MM.1S (cell line): ENCODE results near the gene PARP8.

Experiments
- DNase-seq: peaks from one replicate; pipeline ENCODE4 v3.0.0-alpha.2; 2015
- H2AFZ ChIP-seq: fragments of 300-600 bp; sonication (generic); 2 replicates; pipeline ENCODE4 v1.6.0; 2016; ENCODE audit warnings: antibody characterized with exemption, low read length
- H3F3A ChIP-seq: fragments of 300-600 bp; sonication (generic); 2 replicates; pipeline ENCODE4 v1.6.1; 2016; ENCODE audit warnings: mild to moderate bottlenecking, antibody characterized with exemption, low read length, moderate library complexity, mixed read lengths; ENCODE audit not compliant: insufficient read depth
- H3K27ac ChIP-seq: fragments of 300-600 bp; sonication (generic); 2 replicates; pipeline ENCODE4 v1.5.1; 2016; ENCODE audit warnings: mild to moderate bottlenecking, low read length
- H3K27me3 ChIP-seq: fragments of 300-600 bp; sonication (generic); replicated peaks from 2 replicates; pipeline ENCODE4 v1.6.0; 2016; ENCODE audit warnings: low read length; ENCODE audit not compliant: insufficient read depth
- H3K36me3 ChIP-seq: fragments of 300-600 bp; sonication (generic); replicated peaks from 2 replicates; pipeline ENCODE4 v1.6.1; 2016; ENCODE audit warnings: mild to moderate bottlenecking, low read length, mixed read lengths; ENCODE audit not compliant: insufficient read depth
- H3K4me1 ChIP-seq: fragments of 300-600 bp; sonication (generic); 2 replicates; pipeline ENCODE4 v1.6.1; 2016; ENCODE audit warnings: low read length, mixed read lengths
- H3K4me2 ChIP-seq: fragments of 300-600 bp; sonication (generic); 2 replicates; pipeline ENCODE4 v1.6.0; 2016; ENCODE audit warnings: low read depth, low read length
- H3K4me3 ChIP-seq: fragments of 300-600 bp; sonication (generic); 2 replicates; pipeline ENCODE4 v1.5.1; 2016; ENCODE audit warnings: low read length, mixed read lengths
- H3K79me2 ChIP-seq: fragments of 300-600 bp; sonication (generic); 2 replicates; pipeline ENCODE4 v1.6.1; 2016; ENCODE audit warnings: mixed run types, low read length, mixed read lengths
- H3K9ac ChIP-seq: fragments of 300-600 bp; sonication (generic); 2 replicates; pipeline ENCODE4 v1.6.1; 2016; ENCODE audit warnings: low read length, mixed read lengths
- H3K9me2 ChIP-seq: fragments of 300-600 bp; sonication (generic); replicated peaks from 2 replicates; pipeline ENCODE4 v1.6.1; 2016; ENCODE audit warnings: mild to moderate bottlenecking, low read length, mixed read lengths; ENCODE audit not compliant: insufficient read depth
- H3K9me3 ChIP-seq: fragments of 300-600 bp; sonication (generic); replicated peaks from 2 replicates; pipeline ENCODE4 v1.6.1; 2016; ENCODE audit warnings: mild to moderate bottlenecking, low read length, mixed read lengths; ENCODE audit not compliant: insufficient read depth
- H4K20me1 ChIP-seq: fragments of 300-600 bp; sonication (generic); 2 replicates; pipeline ENCODE4 v1.6.1; 2016; ENCODE audit warnings: mild to moderate bottlenecking, low read length, moderate library complexity, mixed read lengths; ENCODE audit not compliant: insufficient read depth
- EZH2 ChIP-seq: fragments of 300-600 bp; sonication (generic); optimal IDR thresholded peaks from 2 replicates; pipeline ENCODE3; 2017; ENCODE audit warnings: low read depth, mild to moderate bottlenecking, antibody characterized with exemption, low read length, mixed read lengths
- EZH2phosphoT487 ChIP-seq: fragments of 300-600 bp; sonication (generic); IDR thresholded peaks from 2 replicates; pipeline ENCODE4 v1.6.1; 2018; ENCODE audit warnings: antibody characterized with exemption, low read length
- TF ChIP-seq, protein P1 (sequence below): fragments of 300-600 bp; sonication (generic); IDR thresholded peaks from 2 replicates; pipeline ENCODE4 v1.5.1; 2016; ENCODE audit warnings: antibody characterized with exemption, low read length, mixed read lengths

PARP8 gene

DNA sequence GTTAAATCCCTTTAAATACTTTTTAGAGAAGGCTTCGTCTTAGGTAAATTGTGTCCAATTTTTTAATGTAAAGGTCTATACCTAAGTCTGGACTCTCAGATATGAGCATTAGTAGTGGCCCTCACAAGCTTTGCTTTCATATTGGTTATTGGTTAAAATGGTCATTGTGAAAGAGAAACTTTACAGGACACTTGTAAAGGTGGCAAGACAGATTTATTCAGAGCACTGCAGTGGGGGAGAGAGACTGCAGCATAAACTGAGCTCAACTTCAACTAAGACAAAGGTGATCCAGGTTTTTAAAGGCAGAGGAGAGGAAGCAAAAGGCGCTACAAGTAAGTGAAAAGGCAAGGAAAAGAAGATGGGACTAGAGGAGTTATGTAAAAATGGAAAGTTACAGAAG, 157.7 kb downstream of the PARP8 start:
- no peaks in the 10 kb centered on the region for H3K27me3 ChIP-seq
- no peaks in the 10 kb centered on the region for H3K9me3 ChIP-seq
- H3K4me2 ChIP-seq: no peak overlapping the region
- DNase-seq: no peak
- H3K4me1 ChIP-seq: no peaks in the 10 kb centered on the region
- no peaks in the 10 kb centered on the region; the same call in 1 of the 2 replicates for H3K36me3 ChIP-seq
- H4K20me1 ChIP-seq: no peaks in the 10 kb centered on the region
- no peak overlapping the region for H3K9ac ChIP-seq
- TF ChIP-seq EZH2phosphoT487: no peak
- TF ChIP-seq, protein P1, sequence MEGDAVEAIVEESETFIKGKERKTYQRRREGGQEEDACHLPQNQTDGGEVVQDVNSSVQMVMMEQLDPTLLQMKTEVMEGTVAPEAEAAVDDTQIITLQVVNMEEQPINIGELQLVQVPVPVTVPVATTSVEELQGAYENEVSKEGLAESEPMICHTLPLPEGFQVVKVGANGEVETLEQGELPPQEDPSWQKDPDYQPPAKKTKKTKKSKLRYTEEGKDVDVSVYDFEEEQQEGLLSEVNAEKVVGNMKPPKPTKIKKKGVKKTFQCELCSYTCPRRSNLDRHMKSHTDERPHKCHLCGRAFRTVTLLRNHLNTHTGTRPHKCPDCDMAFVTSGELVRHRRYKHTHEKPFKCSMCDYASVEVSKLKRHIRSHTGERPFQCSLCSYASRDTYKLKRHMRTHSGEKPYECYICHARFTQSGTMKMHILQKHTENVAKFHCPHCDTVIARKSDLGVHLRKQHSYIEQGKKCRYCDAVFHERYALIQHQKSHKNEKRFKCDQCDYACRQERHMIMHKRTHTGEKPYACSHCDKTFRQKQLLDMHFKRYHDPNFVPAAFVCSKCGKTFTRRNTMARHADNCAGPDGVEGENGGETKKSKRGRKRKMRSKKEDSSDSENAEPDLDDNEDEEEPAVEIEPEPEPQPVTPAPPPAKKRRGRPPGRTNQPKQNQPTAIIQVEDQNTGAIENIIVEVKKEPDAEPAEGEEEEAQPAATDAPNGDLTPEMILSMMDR: no peak
- no peak for TF ChIP-seq EZH2
- H3F3A ChIP-seq: no peaks in the 10 kb centered on the region
- H3K9me2 ChIP-seq: no peaks in the 10 kb centered on the region
- no peak overlapping the region for H3K4me3 ChIP-seq
- H2AFZ ChIP-seq: no peak overlapping the region
- H3K27ac ChIP-seq: no peak overlapping the region
- no peaks in the 10 kb centered on the region for H3K79me2 ChIP-seq

DNA sequence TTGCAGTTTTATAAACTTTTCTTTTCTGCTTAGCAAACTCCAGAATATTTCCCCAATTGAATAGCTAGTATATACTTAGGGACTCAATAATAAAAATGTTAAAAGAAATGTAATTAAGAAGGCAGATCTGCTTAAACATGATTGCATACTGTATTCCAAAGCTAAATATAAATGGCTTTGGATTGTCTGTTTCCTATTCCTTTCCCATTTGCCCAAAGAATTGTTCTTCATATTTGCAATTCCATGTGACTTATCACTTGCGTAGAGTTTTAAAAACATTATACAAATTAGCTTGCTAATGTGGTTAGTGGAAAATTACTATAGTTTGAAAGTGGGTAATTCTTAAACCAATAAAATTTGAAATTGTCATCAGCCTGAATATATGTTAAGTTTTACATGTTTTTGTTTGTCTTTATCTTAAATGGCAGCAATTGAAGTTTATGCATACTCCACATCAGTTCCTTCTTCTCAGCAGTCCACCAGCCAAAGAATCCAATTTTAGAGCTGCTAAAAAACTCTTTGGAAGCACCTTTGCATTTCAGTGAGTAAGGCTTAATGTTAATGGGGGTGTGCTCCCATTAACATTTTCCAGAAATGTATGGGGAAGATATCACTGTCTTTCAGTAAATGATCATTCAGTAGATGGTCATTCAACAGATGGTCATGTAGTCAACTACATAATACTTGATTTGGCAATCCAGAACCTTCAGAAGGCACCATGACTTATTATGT, 161.2 kb downstream of the PARP8 start:
- no peaks in the 10 kb centered on the region for H3K9me3 ChIP-seq

DNA sequence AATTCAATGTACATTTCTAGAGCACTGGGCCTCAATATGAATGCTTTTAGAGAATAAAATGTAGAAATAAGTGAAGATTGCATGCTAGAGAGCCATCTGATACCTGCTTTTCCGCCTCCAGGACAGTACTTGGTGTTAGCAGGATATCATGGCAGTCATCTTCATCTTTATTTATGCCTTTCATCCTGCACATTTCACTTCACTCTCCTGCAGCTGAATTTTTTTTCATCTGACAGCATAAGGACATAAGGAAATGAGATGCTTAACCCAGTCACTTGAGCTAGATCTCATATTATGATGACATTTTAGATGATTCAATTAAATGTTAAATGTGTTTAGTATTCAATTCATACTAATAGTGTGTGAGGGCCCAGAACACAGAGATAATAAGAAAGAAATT, 162.6 kb downstream of the PARP8 start:
- Histone ChIP-seq H2AFZ (no peak overlapping the region), H3K27me3 (no peaks in the 10 kb centered on the region), H3K9ac (no peak overlapping the region), H3K36me3 (no peaks in the 10 kb centered on the region), H3K27ac (no peak overlapping the region), H3K4me1 (no peaks in the 10 kb centered on the region), H3K4me3 (no peak overlapping the region), H4K20me1 (no peaks in the 10 kb centered on the region), H3K9me2 (no peaks in the 10 kb centered on the region), H3K4me2 (no peak overlapping the region), H3K9me3 (no peaks in the 10 kb centered on the region), H3K79me2 (no peaks in the 10 kb centered on the region), H3F3A (no peaks in the 10 kb centered on the region)
- DNase-seq: no peak
- TF ChIP-seq EZH2phosphoT487 (no peak), EZH2 (no peak)
- TF ChIP-seq, protein P1: no peak

More for the DNA sequence above, 161.2 kb downstream of the PARP8 start:
- no peak overlapping the region for H3K4me2 ChIP-seq
- H3K27me3 ChIP-seq: no peaks in the 10 kb centered on the region
- no peaks in the 10 kb centered on the region for H3K36me3 ChIP-seq
- DNase-seq: no peak
- H3F3A ChIP-seq: no peaks in the 10 kb centered on the region
- H3K4me1 ChIP-seq: no peaks in the 10 kb centered on the region
- no peaks in the 10 kb centered on the region for H4K20me1 ChIP-seq
- H3K9ac ChIP-seq: no peak overlapping the region
- H3K4me3 ChIP-seq: no peak overlapping the region
- H2AFZ ChIP-seq: no peak overlapping the region
- no peaks in the 10 kb centered on the region for H3K9me2 ChIP-seq
- TF ChIP-seq EZH2 (no peak), EZH2phosphoT487 (no peak)
- TF ChIP-seq, protein P1: no peak
- no peak overlapping the region for H3K27ac ChIP-seq
- no peaks in the 10 kb centered on the region for H3K79me2 ChIP-seq
